Measurements from ENCODE around the gene RNF157. TPM values are rescaled to one million over a fixed set of nuclear protein-coding genes. Genes with fewer than 3 reads are reported as not detected.

The RNF157 gene
- total and polyA plus RNA-seq, 8 donors, result 0.95 to 41.4 (median 4.5) TPM

GRCh38 chr17:76264425-76264754 is 24.1 kb upstream of the RNF157 start:
- Histone ChIP-seq H3K4me3 (no peak overlapping the region), H3K27me3 (no peaks in the 10 kb centered on the region), H3K36me3 (peaks cover 0 to 16% (median 7%) of the 10 kb centered on the region in 4 donors), H3K4me1 (peaks cover 76 to 86% (median 83%) of the 10 kb centered on the region in 4 donors), H3K27ac (peak overlapping the region; percentile 71 to 100 (median 94)), H3K9me3 (no peaks in the 10 kb centered on the region)
- no peak for DNase-seq
- TF ChIP-seq POLR2AphosphoS5 (IDR thresholded peaks at IDR 0.05) (no peak), EP300 (IDR thresholded peaks at IDR 0.05) (no peak), POLR2A (IDR thresholded peaks at IDR 0.05) (no peak), CTCF (IDR thresholded peaks at IDR 0.05) (no peak)
- 26 to 45% (median 34%) methylated on average over 9 of the region's 9 CpGs for WGBS, 5 donors
- intact Hi-C loops (cut with DNase I; ENCODE audit: low total_unique reads), result no loop called here

DNA sequence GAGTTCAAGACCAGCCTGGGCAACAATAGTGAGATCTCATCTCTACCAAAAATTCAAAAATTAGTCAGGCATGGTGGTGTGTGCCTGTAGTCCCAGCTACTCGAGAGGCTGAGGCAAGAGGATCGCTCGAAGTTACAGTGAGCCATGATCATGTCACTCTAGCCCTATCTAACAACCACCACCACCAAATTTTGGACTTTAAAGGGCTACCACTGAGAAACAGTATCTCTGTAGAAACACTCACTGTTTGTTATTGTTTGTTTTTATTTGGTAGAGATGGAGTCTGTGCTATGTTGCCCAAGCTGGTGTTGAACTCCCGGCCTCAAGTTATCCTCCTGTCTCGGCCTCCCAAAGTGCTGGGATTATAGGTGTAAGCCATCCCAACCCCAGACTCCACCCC is 23.6 kb upstream of the RNF157 start:
- Histone ChIP-seq H3K4me3 (no peak overlapping the region), H3K36me3 (peaks cover 0 to 11% (median 2%) of the 10 kb centered on the region in 4 donors), H3K9me3 (no peaks in the 10 kb centered on the region), H3K4me1 (peaks cover 73 to 82% (median 79%) of the 10 kb centered on the region in 4 donors), H3K27ac (peak overlapping the region; percentile 82 to 100 (median 94)), H3K27me3 (no peaks in the 10 kb centered on the region)
- intact Hi-C loops (cut with DNase I; ENCODE audit: low total_unique reads), result no loop called here
- no peak for TF ChIP-seq POLR2AphosphoS5 (IDR thresholded peaks at IDR 0.05)
- TF ChIP-seq EP300 (IDR thresholded peaks at IDR 0.05), result no peak
- no peak for TF ChIP-seq POLR2A (IDR thresholded peaks at IDR 0.05)
- no peak for TF ChIP-seq CTCF (IDR thresholded peaks at IDR 0.05)
- 83 to 94% (median 92%) methylated on average over 5 of the region's 5 CpGs for WGBS, 5 donors
- no peak for DNase-seq

- Histone ChIP-seq H3K36me3 (peaks cover 0 to 8% (median 0%) of the 10 kb centered on the region in 4 donors), H3K4me1 (peaks cover 67 to 82% (median 76%) of the 10 kb centered on the region in 4 donors), H3K9me3 (no peaks in the 10 kb centered on the region), H3K4me3 (peak overlapping the region in 1 of 4 donors; percentile 0), H3K27me3 (no peaks in the 10 kb centered on the region), H3K27ac (peak overlapping the region; percentile 82 to 100 (median 94))
- TF ChIP-seq CTCF (IDR thresholded peaks at IDR 0.05) (no peak), POLR2A (IDR thresholded peaks at IDR 0.05) (peak in 1 of 4 donors; percentile 29), POLR2AphosphoS5 (IDR thresholded peaks at IDR 0.05) (peak in 1 of 3 donors; percentile 49)
- WGBS, 5 donors, result 20 to 35% (median 29%) methylated on average over 9 of the region's 9 CpGs
- peak; percentile 80 to 92 for DNase-seq
- intact Hi-C loops (cut with DNase I; ENCODE audit: low total_unique reads), result no loop called here
Measured at GRCh38 chr17:76262732-76263344, 22.5 kb upstream of the RNF157 start.

GRCh38 chr17:76261421-76262215 is 21.3 kb upstream of the RNF157 start:
- DNase-seq, result peak in 1 of 2 donors; percentile 59
- Histone ChIP-seq H3K4me3 (no peak overlapping the region), H3K36me3 (no peaks in the 10 kb centered on the region), H3K4me1 (peaks cover 55 to 73% (median 66%) of the 10 kb centered on the region in 4 donors), H3K9me3 (no peaks in the 10 kb centered on the region), H3K27me3 (no peaks in the 10 kb centered on the region), H3K27ac (peak overlapping the region; percentile 82 to 100 (median 94))
- intact Hi-C loops (cut with DNase I; ENCODE audit: low total_unique reads), result no loop called here
- TF ChIP-seq EP300 (IDR thresholded peaks at IDR 0.05) (no peak), POLR2AphosphoS5 (IDR thresholded peaks at IDR 0.05) (peak in 1 of 3 donors; percentile 43)
- 80 to 88% (median 85%) methylated on average over 21 to 23 of the region's 23 CpGs for WGBS, 5 donors
